GM23248 (cell line): ENCODE measurements around the gene GABRG3. TPM values are rescaled to one million over a fixed set of nuclear protein-coding genes. Genes with fewer than 3 reads are reported as not detected.

Experiments used
- DNase-seq: peaks from one replicate; pipeline ENCODE4 v3.0.0-alpha.2; 2015
- H2AFZ ChIP-seq: fragments of 200-600 bp; sonication (generic); 2 replicates; pipeline ENCODE4 v1.6.1; 2016; ENCODE audit warnings: antibody characterized with exemption
- H3F3A ChIP-seq: fragments of 200-600 bp; sonication (generic); 2 replicates; pipeline ENCODE4 v1.6.1; 2016; ENCODE audit warnings: mild to moderate bottlenecking, antibody characterized with exemption, mixed run types; ENCODE audit not compliant: insufficient read depth
- H3K27ac ChIP-seq: fragments of 200-600 bp; sonication (generic); 2 replicates; pipeline ENCODE4 v1.5.1; 2016; ENCODE audit warnings: mild to moderate bottlenecking
- H3K27me3 ChIP-seq: fragments of 200-600 bp; sonication (generic); replicated peaks from 2 replicates; pipeline ENCODE4 v1.6.1; 2016; ENCODE audit warnings: mild to moderate bottlenecking; ENCODE audit not compliant: insufficient read depth
- H3K36me3 ChIP-seq: fragments of 200-600 bp; sonication (generic); 2 replicates; pipeline ENCODE4 v1.6.1; 2016; ENCODE audit warnings: low read depth, mild to moderate bottlenecking
- H3K4me1 ChIP-seq: fragments of 200-600 bp; sonication (generic); 2 replicates; pipeline ENCODE4 v1.6.1; 2016; ENCODE audit warnings: mild to moderate bottlenecking; ENCODE audit not compliant: insufficient read depth
- H3K4me2 ChIP-seq: fragments of 200-600 bp; sonication (generic); one replicate; pipeline ENCODE4 v1.6.1; 2016; ENCODE audit warnings: mild to moderate bottlenecking; ENCODE audit not compliant: unreplicated experiment
- H3K4me3 ChIP-seq: fragments of 200-600 bp; sonication (generic); 2 replicates; pipeline ENCODE4 v1.5.1; 2016; ENCODE audit warnings: mild to moderate bottlenecking
- H3K79me2 ChIP-seq: fragments of 200-600 bp; sonication (generic); 2 replicates; pipeline ENCODE4 v1.6.1; 2016; ENCODE audit warnings: mild to moderate bottlenecking; ENCODE audit not compliant: insufficient read depth
- H3K9ac ChIP-seq: fragments of 200-600 bp; sonication (generic); 2 replicates; pipeline ENCODE4 v1.6.1; 2016; ENCODE audit warnings: mild to moderate bottlenecking
- H3K9me2 ChIP-seq: fragments of 200-600 bp; sonication (generic); 2 replicates; pipeline ENCODE4 v1.6.1; 2016; ENCODE audit warnings: mixed run types, mild to moderate bottlenecking, moderate library complexity; ENCODE audit not compliant: insufficient read depth
- H3K9me3 ChIP-seq: fragments of 200-600 bp; sonication (generic); one replicate; pipeline ENCODE4 v1.6.1; 2017; ENCODE audit warnings: low read depth
- H4K20me1 ChIP-seq: fragments of 200-600 bp; sonication (generic); 2 replicates; pipeline ENCODE4 v1.6.0; 2016; ENCODE audit not compliant: insufficient read depth
- EZH2 ChIP-seq: fragments of 200-600 bp; sonication (generic); IDR thresholded peaks from 2 replicates; pipeline ENCODE4 v1.6.1; 2018; ENCODE audit warnings: antibody characterized with exemption, mild to moderate bottlenecking; ENCODE audit not compliant: insufficient read depth, poor library complexity, severe bottlenecking
- EZH2phosphoT487 ChIP-seq: fragments of 200-600 bp; sonication (generic); IDR thresholded peaks from 2 replicates; pipeline ENCODE4 v1.6.1; 2018; ENCODE audit warnings: antibody characterized with exemption, moderate library complexity, mild to moderate bottlenecking, low read depth; ENCODE audit not compliant: insufficient read depth
- WGBS, 2 experiments: methylation state at CpG; one replicate each; pipeline ENCODE4 v1.1.6; 2015 to 2017; ENCODE audit warnings: low lambda C conversion rate in 2 of 2, low coverage in 1 of 2; ENCODE audit errors: missing lambda C conversion rate in 2 of 2; 5-methylcytosine and 5-hydroxymethylcytosine counted together
- in situ Hi-C: fragments of 300-500 bp; cut with MboI; formaldehyde crosslinking; loops from 2 replicates; pipeline ENCODE4 v1.15.0; 2020
- polyA plus RNA-seq: library from polyadenylated mRNA; unstranded; fragments of >200 nt; fragmentation: Nextera tagmentation; extraction: Ambion mirVana; gene quantifications from 2 replicates; pipeline ENCODE4 v1.2.1, GENCODE V29; 2016
- total RNA-seq: library from RNA; depleted of rRNA; stranded (reverse); fragments of >200 nt; shearing (Covaris generic); gene quantifications from 2 replicates; pipeline ENCODE4 v1.2.3, GENCODE V29; 2014

The GABRG3 gene
- total and polyA plus RNA-seq, 2 experiments from 2014 or later: not detected

DNA sequence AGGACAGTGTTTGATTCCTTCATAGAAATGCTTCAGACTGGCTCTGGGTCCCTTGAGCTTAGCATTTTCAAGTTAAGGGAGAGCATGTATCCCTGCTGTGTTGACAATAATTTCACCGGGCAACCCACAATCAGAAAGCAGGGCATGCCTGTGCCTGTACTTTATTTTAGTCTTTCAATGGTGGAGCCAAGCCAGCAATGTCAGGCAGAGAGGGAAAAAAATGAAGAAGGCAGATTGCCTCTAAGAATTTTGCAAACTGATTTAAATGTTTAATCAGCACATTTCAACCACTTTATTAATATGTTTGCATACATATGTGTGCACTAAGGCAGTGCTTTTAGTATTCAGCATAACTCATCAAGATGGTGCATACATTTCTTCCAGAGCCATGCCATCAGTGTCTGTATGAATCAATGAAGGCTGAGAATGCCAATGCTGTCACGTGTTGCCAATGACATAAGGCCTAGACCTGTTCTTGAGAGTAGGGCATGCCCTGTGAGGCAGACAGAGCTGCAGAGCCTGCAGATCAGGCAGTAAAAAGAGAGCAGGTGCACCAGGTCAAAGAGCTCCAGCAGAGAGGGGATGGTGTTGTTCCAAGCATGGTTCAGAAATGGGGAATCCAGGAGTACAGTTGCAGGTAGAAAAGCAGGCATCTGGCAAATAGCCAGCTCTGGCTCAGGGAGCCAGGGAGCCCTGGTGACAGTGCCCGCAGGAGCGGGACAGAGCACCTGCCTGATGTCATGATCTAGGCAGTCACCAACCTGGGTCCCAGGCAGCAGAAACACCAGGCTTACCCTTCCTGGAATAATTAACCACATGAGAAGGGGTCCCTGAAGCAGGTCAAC lies 508.5 kb downstream of the GABRG3 start:
- Histone ChIP-seq H3K4me2 (no peak overlapping the region), H3K79me2 (no peaks in the 10 kb centered on the region), H3K4me1 (no peaks in the 10 kb centered on the region), H3K9me2 (no peaks in the 10 kb centered on the region), H3K4me3 (no peak overlapping the region), H3K36me3 (no peaks in the 10 kb centered on the region), H4K20me1 (no peaks in the 10 kb centered on the region), H3K27me3 (no peaks in the 10 kb centered on the region), H3K9me3 (no peaks in the 10 kb centered on the region), H3K9ac (no peak overlapping the region), H3F3A (no peaks in the 10 kb centered on the region), H2AFZ (no peak overlapping the region), H3K27ac (no peak overlapping the region)
- in situ Hi-C loops: no loop called here
- WGBS, 2 experiments: 40 to 41% methylated on average over 4 of the region's 4 CpGs
- TF ChIP-seq EZH2phosphoT487 (no peak), EZH2 (no peak)
- DNase-seq: peak; percentile 16

- Histone ChIP-seq H3K4me3 (no peak overlapping the region), H3K27me3 (no peaks in the 10 kb centered on the region), H3K9ac (no peak overlapping the region), H3K9me3 (no peaks in the 10 kb centered on the region), H3K4me2 (no peak overlapping the region), H3K36me3 (no peaks in the 10 kb centered on the region), H3K27ac (no peak overlapping the region), H3K9me2 (no peaks in the 10 kb centered on the region), H3K4me1 (no peaks in the 10 kb centered on the region), H2AFZ (no peak overlapping the region), H3F3A (no peaks in the 10 kb centered on the region), H3K79me2 (no peaks in the 10 kb centered on the region), H4K20me1 (no peaks in the 10 kb centered on the region)
- TF ChIP-seq EZH2: no peak
- no peak for TF ChIP-seq EZH2phosphoT487
- in situ Hi-C loops: no loop called here
- 57 to 62% methylated on average over 5 of the region's 5 CpGs for WGBS, 2 experiments
- no peak for DNase-seq
These were observed 509.2 kb downstream of the GABRG3 start for GRCh38 chr15:27480141-27480530.

GRCh38 chr15:27480642-27481041 lies 509.7 kb downstream of the GABRG3 start:
- no peak for DNase-seq
- H3K9me2 ChIP-seq: no peaks in the 10 kb centered on the region
- H3K79me2 ChIP-seq: no peaks in the 10 kb centered on the region
- in situ Hi-C loops: no loop called here
- no peak overlapping the region for H2AFZ ChIP-seq
- H3F3A ChIP-seq: no peaks in the 10 kb centered on the region
- TF ChIP-seq EZH2phosphoT487: no peak
- no peak for TF ChIP-seq EZH2
- WGBS, 2 experiments: 39 to 47% methylated on average over 3 of the region's 3 CpGs
- H3K4me3 ChIP-seq: no peak overlapping the region
- H4K20me1 ChIP-seq: no peaks in the 10 kb centered on the region
- no peaks in the 10 kb centered on the region for H3K27me3 ChIP-seq
- no peak overlapping the region for H3K27ac ChIP-seq
- no peaks in the 10 kb centered on the region for H3K4me1 ChIP-seq
- H3K9ac ChIP-seq: no peak overlapping the region
- H3K9me3 ChIP-seq: no peaks in the 10 kb centered on the region
- no peak overlapping the region for H3K4me2 ChIP-seq
- no peaks in the 10 kb centered on the region for H3K36me3 ChIP-seq

DNA sequence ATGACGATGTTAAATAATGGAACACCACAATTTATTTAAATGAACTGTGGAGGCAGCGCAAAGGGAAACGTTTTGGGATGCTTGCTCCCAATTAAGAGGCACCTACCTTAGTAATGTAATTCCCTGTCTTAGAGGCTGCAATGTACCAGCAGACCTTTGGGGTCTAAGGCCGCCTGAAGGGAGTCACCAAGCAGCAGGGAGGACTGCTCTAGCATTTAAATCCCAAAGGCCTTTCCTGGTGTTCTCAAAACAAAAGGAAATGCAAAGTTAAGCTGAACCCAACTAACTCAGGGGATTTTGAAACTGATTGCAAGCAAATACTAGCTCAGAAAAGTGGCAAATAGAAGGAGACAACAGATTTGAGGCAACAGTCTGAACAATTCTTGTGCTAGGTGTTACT lies 510.8 kb downstream of the GABRG3 start:
- no peaks in the 10 kb centered on the region for H4K20me1 ChIP-seq
- H3K9ac ChIP-seq: no peak overlapping the region
- no peaks in the 10 kb centered on the region for H3K9me3 ChIP-seq
- no peaks in the 10 kb centered on the region for H3K9me2 ChIP-seq
- no peaks in the 10 kb centered on the region for H3K27me3 ChIP-seq
- no peaks in the 10 kb centered on the region for H3F3A ChIP-seq
- H3K36me3 ChIP-seq: no peaks in the 10 kb centered on the region
- 40 to 46% methylated on average over 4 of the region's 4 CpGs for WGBS, 2 experiments
- no peaks in the 10 kb centered on the region for H3K79me2 ChIP-seq
- DNase-seq: no peak
- H2AFZ ChIP-seq: no peak overlapping the region
- no peak for TF ChIP-seq EZH2phosphoT487
- TF ChIP-seq EZH2: no peak
- H3K4me3 ChIP-seq: no peak overlapping the region
- H3K27ac ChIP-seq: no peak overlapping the region
- no peak overlapping the region for H3K4me2 ChIP-seq
- no peaks in the 10 kb centered on the region for H3K4me1 ChIP-seq
- in situ Hi-C loops: no loop called here
